ENCODE data around the gene EEFSEC.

The EEFSEC gene

GRCh38 chr3:128143496-128143895 is 9.8 kb upstream of the EEFSEC start:
- H3K79me2 ChIP-seq (ENCODE audit: low read length), result no peaks in the 10 kb centered on the region
- no peaks in the 10 kb centered on the region for H3K27me3 ChIP-seq (ENCODE audit: low read depth, low read length)
- no peaks in the 10 kb centered on the region for H3K4me1 ChIP-seq (ENCODE audit: low read length)
- TF ChIP-seq CTCF (IDR thresholded peaks at IDR 0.05; ENCODE audit: low read depth, low read length) (no peak), EZH2phosphoT487 (IDR thresholded peaks at IDR 0.05; ENCODE audit: low read depth) (no peak)
- no peak overlapping the region for H3K4me2 ChIP-seq (ENCODE audit: low read length)
- no peak overlapping the region for H2AFZ ChIP-seq (ENCODE audit: low read depth, low read length)
- no peaks in the 10 kb centered on the region for H3K36me3 ChIP-seq (replicated peaks; ENCODE audit: low read depth, low read length)
- H3K4me3 ChIP-seq (ENCODE audit: low read length), result no peak overlapping the region
- no peaks in the 10 kb centered on the region for H4K20me1 ChIP-seq (ENCODE audit: insufficient read depth, low read length)
- no peak overlapping the region for H3K27ac ChIP-seq (ENCODE audit: low read length)
- H3K9ac ChIP-seq (ENCODE audit: low read length), result no peak overlapping the region
- H3K9me3 ChIP-seq (ENCODE audit: insufficient read depth, low read length), result no peaks in the 10 kb centered on the region

DNA sequence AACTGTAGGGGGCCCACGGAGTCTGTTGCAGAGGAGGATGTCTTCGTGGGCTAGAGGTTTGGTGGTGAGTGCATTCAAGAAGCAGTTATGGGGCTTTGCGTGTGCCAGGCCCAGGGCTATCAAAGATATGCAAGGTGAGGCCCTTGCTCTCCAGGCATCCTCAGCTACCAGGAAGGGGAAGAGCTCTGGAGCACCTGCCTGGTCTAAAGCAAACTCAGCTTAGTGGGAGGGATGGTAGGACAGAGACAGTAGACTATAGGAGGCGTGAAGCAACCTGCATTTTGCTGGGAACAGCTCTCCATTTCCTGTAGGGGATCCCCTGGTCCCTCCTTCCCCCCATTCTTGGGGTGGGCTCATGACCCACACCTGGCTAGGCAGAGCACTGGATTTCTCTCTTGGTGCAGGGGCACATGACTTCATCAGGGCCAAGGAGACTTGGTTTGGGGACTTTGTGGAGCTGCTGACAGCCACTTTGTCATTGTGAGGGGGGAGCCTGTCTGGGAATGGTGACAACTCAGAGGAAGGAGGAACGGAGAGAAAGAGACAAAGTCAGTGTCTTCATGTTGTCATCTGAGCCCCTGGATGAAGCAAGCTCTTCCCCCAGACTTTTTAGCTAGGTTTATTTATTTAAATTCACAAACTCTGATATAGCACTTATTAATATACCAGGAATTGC is 8.6 kb upstream of the EEFSEC start:
- Histone ChIP-seq H3K36me3 (replicated peaks; ENCODE audit: low read depth, low read length) (no peaks in the 10 kb centered on the region), H3K4me1 (ENCODE audit: low read length) (no peaks in the 10 kb centered on the region), H3K9me3 (ENCODE audit: insufficient read depth, low read length) (no peaks in the 10 kb centered on the region), H3K9ac (ENCODE audit: low read length) (no peak overlapping the region), H3K27me3 (ENCODE audit: low read depth, low read length) (no peaks in the 10 kb centered on the region), H3K27ac (ENCODE audit: low read length) (no peak overlapping the region), H4K20me1 (ENCODE audit: insufficient read depth, low read length) (no peaks in the 10 kb centered on the region), H2AFZ (ENCODE audit: low read depth, low read length) (no peak overlapping the region), H3K4me3 (ENCODE audit: low read length) (no peak overlapping the region), H3K79me2 (ENCODE audit: low read length) (no peaks in the 10 kb centered on the region), H3K4me2 (ENCODE audit: low read length) (no peak overlapping the region)
- TF ChIP-seq CTCF (IDR thresholded peaks at IDR 0.05; ENCODE audit: low read depth, low read length) (no peak), EZH2phosphoT487 (IDR thresholded peaks at IDR 0.05; ENCODE audit: low read depth) (no peak)

DNA sequence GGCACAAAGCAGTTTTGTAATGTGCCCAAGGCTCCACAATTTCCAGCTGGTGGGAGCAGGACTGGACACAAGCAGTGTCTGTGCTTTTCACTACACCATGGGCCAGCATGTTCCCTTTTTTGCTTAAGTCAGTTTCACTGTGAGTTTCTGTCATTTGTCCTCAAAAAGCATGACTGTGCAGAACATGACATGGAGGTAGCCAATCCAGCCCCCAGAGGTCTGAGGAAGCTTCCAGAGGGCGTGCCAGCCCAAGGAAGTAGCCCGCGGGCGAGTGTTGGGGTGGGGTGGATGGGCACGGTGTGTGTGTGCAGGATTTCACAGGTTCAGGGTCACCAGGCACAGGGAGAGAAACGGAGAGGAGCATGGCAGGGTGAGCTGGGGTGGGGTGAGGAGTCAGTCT is 8.0 kb upstream of the EEFSEC start:
- H3K36me3 ChIP-seq (replicated peaks; ENCODE audit: low read depth, low read length), result no peaks in the 10 kb centered on the region
- no peaks in the 10 kb centered on the region for H4K20me1 ChIP-seq (ENCODE audit: insufficient read depth, low read length)
- H3K4me1 ChIP-seq (ENCODE audit: low read length), result no peaks in the 10 kb centered on the region
- H3K9me3 ChIP-seq (ENCODE audit: insufficient read depth, low read length), result no peaks in the 10 kb centered on the region
- H3K27me3 ChIP-seq (ENCODE audit: low read depth, low read length), result no peaks in the 10 kb centered on the region
- H2AFZ ChIP-seq (ENCODE audit: low read depth, low read length), result no peak overlapping the region
- no peak overlapping the region for H3K27ac ChIP-seq (ENCODE audit: low read length)
- TF ChIP-seq CTCF (IDR thresholded peaks at IDR 0.05; ENCODE audit: low read depth, low read length) (no peak), EZH2phosphoT487 (IDR thresholded peaks at IDR 0.05; ENCODE audit: low read depth) (no peak)
- H3K9ac ChIP-seq (ENCODE audit: low read length), result no peak overlapping the region
- H3K79me2 ChIP-seq (ENCODE audit: low read length), result no peaks in the 10 kb centered on the region
- H3K4me3 ChIP-seq (ENCODE audit: low read length), result no peak overlapping the region
- H3K4me2 ChIP-seq (ENCODE audit: low read length), result no peak overlapping the region

GRCh38 chr3:128146201-128146600 is 7.1 kb upstream of the EEFSEC start:
- no peaks in the 10 kb centered on the region for H3K9me3 ChIP-seq (ENCODE audit: insufficient read depth, low read length)
- H3K27me3 ChIP-seq (ENCODE audit: low read depth, low read length), result no peaks in the 10 kb centered on the region
- no peak overlapping the region for H3K4me2 ChIP-seq (ENCODE audit: low read length)
- H3K27ac ChIP-seq (ENCODE audit: low read length), result no peak overlapping the region
- H4K20me1 ChIP-seq (ENCODE audit: insufficient read depth, low read length), result no peaks in the 10 kb centered on the region
- no peak overlapping the region for H3K9ac ChIP-seq (ENCODE audit: low read length)
- H3K36me3 ChIP-seq (replicated peaks; ENCODE audit: low read depth, low read length), result no peaks in the 10 kb centered on the region
- H3K4me1 ChIP-seq (ENCODE audit: low read length), result no peaks in the 10 kb centered on the region
- no peak for TF ChIP-seq CTCF (IDR thresholded peaks at IDR 0.05; ENCODE audit: low read depth, low read length)
- TF ChIP-seq EZH2phosphoT487 (IDR thresholded peaks at IDR 0.05; ENCODE audit: low read depth), result no peak
- no peak overlapping the region for H2AFZ ChIP-seq (ENCODE audit: low read depth, low read length)
- H3K79me2 ChIP-seq (ENCODE audit: low read length), result no peaks in the 10 kb centered on the region
- no peak overlapping the region for H3K4me3 ChIP-seq (ENCODE audit: low read length)

Measured in OCI-LY3 (cell line).